HG03521 (cell line): ENCODE results near the gene ARL4A.
"Not testable (repeated sequence)": the region's sequence is repeated elsewhere in the genome, so short reads cannot be mapped to it uniquely, and the experiment has no call there.

ENCODE experiments used
- ATAC-seq: cut with Tn5 transposase; IDR thresholded peaks from one replicate; pipeline ENCODE4 v1.9.1; 2021; ENCODE audit warnings: mild to moderate bottlenecking, moderate library complexity; ENCODE audit not compliant: unreplicated experiment

Gene ARL4A

DNA sequence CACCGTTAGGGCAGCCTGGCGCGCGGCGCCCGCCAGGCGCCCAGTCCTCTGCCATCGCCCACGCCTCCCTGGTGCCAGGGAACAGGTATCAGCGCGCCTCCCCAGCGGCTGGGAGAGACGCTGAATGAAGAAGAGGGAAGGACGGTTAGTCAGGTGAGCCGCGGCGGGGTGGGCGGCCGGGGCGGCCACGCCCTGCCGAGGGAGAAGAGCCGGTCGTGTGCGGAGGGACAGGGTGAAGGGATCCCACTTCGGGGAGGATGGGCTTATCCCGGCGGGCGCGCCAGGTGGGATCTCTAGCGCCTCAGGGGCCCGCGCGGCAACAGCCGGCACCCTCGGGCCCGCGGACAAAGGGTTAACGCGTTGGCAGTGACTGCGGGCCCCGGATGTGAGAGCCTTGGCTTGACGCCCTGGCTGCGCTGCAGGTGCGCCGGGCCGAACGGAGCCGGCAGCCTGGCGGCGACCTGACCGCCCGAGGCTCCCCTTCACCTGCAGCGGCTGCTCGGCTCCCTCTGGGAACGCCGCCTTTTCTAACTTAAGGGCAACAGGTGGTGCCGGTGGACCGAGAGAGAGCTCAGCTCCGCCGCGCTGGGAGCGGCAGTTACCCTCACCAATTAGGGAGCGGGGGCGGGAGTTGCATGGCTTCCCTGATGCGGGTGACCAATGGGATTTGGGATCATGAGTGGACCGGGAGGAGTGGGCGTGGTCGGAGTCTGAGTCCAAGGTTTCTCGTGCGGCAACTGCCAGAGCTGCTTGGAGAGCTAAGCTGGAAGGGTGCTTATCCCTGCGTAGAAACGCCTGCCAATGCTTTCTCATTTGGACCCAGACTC, at the start of gene ARL4A:
Gene ARL4A, plus strand, starts transcription at position 743 of the 827 bp plus-strand sequence. CDS start 622 bp downstream, outside the sequence.
- peak; percentile 64 for ATAC-seq

DNA sequence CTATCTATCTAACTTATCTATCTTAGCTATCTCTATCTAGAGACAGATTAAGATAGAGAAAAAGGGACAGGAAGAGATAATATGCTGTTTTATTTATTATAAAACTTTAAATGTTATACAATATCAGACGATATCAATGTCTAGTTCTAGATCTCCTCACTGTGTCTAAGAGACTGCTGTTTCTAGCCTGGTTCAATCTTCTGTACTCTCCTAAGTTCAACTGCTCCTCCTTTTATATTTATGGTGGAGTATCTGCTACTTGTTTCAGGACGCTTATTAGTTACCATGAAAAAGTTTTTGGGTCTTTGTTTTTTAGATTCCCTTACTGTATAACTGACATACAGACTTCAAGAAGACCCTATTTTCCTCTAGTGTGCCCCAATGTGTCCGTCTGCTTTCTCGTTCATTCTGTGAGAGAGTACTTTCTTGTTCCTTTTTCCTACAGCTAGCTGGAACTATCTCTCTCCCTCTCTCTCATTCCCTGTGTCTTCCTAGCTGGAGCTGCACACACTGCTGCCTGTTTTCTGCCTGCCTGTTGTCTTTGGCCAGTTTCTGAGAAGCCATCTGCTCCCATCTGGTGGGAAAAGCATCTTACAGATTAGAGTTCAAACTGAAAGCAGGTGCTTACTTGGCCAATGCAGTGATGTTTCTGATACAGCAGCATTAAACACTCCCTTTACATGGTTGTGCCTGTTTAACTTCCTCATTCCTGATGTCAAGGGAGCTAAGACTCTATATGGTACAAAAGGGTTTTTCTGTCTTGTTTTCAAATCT, 49.4 kb upstream of the ARL4A start:
- no peak for ATAC-seq

- no peak for ATAC-seq
These were observed 48.5 kb upstream of the ARL4A start for GRCh38 chr7:12638851-12639456.

- ATAC-seq, result no peak
These were observed 46.9 kb upstream of the ARL4A start for GRCh38 chr7:12640299-12641096.

DNA sequence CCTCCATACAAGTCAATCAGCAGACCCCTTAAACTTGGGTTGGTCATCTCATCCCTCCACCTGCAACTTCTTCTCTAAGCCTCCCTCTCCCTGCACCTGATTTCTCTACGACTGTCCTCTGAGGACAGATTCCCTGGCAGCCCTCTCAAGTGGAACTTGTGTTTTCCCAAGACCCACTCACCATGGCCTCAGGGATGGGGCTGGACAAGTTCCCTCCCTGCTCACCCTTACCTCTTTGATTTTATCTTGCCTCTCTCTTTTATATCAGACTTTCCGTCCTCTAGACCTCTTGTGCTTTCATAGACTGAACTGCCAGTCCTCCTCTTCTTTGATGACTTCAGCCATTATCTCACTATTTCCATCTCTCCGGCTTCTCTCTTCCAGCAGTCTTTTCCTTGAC, 46.2 kb upstream of the ARL4A start:
- ATAC-seq, result no peak

- no peak for ATAC-seq
These were observed 44.9 kb upstream of the ARL4A start for GRCh38 chr7:12642508-12642907.

DNA sequence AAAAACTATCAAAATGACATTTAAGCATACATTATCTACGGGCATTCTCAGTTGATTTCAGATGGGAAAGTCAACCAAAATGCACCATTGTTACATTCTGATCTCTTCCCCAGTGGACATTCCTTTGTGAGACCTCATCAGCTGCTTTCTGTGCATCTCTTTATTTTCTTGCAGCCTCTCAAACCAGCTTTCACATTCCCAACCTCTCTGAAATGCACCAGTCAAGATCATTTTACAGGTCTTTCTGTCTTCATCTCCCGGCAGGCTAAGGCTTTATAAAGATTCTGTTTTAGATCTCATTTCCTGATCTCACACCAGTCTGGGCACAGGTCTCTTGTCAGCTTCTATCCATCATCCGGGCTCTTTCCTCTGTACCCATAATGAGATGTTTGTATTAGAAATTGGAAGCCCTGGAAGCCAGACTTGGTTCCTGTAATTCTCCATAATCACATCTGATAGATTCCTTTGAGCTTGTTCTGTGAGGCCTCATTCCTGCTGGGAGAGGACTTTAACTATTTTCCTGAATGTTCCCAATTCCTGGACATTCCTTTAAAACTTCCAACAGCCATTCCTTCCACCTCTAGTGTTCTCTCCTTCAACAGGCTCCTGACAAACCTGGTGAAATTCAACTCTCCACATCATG, 44.3 kb upstream of the ARL4A start:
- no peak for ATAC-seq

GRCh38 chr7:12643644-12644043, 43.8 kb upstream of the ARL4A start:
- no peak for ATAC-seq

- ATAC-seq, result not testable (repeated sequence)
These were observed 42.2 kb upstream of the ARL4A start for GRCh38 chr7:12645212-12645611.

- no peak for ATAC-seq
These were observed 41.3 kb upstream of the ARL4A start for GRCh38 chr7:12646139-12646538.

DNA sequence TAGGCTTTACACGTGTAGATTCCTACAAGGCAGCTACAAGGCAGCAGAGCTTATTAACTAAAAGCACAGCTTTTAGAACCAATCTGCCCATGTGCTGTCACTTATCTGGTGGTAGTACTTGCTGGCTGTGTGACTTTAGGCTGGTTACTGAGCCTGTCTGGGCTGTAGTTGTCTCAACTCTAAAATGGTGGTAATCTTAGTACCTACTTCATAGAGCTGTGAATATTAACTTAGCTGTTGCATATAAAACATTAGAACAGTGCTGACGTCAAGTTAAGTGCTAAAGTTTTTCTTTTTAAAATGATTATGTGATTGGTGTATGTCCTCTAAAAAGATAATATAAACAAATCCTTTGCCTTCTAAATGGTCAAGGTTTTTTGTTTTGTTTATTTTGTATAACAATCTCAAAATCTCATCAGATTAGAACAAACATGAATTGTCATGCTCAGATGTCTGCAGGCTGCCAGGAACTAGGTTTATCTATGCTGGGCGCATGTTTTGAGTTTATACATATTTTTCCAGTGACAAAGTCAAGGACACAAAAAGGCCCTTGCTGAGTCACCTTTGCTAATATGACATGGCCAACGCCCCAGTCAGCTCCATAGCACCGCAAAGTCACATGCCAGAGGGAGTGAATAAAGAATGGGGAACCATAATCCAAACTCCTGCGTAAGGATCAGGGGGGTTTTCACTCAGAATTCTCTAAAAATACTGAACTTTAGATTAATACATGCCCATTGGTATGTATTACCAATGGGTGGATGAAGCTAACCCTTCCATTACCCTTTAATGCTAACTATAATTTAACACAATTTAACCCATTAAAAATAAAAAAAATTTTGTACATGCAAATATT, 39.8 kb upstream of the ARL4A start:
- ATAC-seq, result no peak

DNA sequence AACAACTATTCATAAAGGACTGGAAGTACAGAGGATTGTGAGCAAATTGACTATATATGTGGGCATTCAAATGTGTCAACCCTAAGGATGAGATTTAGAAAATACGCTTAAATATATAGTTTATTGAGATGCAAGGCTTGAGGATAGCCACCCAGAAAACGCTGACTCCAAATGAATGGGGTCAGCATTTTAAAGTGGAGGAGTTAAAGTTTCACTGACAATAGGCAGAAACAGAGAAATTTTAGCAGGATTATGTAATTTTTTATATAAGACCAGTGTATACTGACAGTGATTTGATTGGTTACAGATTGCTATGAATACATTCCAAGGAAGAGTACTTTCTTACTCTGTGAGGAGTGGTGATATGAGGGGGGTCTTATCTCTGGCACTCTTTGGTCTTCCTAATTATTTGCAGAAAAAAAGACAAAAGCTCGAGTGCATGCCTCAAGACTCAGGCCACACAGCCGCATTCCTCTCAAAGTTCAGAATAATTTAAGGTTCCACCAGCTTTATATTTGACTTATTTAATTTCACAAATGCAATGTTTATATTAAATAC, 38.6 kb upstream of the ARL4A start:
- ATAC-seq, result no peak

- ATAC-seq, result no peak
These were observed 38.1 kb upstream of the ARL4A start for GRCh38 chr7:12649348-12649747.

DNA sequence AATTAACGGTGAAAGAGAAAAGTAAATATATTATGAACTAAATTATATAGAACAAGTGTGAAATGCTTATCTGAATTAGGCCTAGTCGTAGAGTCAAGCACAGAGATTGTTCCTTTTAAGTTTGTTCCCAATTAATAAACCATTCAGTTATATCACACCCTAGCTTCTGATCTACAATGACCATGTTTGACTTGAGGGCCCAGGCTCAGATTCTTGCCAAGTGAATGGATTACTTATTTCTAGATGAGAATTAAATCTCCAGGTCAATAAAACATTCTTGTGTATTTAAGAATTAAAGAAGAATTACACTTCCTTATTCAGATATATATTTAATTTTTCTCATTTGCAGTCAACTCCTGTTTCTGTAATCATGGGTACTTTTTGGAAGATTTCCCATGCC, 37.4 kb upstream of the ARL4A start:
- no peak for ATAC-seq

DNA sequence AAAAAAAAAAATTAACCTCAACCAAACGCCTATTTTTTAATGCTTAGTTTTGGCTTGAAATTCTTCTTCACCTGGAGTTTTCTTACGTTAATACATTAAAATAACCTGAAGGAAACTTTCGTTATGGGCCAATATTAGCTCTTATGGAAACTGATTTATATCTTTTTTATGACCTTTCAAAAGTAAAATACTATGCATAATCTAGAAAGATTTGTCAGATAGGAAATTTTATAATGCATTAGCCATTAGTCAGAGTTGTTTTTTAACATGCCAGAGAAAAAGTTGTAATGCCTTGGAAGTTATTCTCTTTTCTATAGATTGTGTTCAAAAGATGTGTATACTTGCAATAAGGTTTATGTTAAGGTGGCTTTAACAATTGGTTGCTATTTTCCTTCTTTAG, 34.3 kb upstream of the ARL4A start:
- ATAC-seq, result no peak

DNA sequence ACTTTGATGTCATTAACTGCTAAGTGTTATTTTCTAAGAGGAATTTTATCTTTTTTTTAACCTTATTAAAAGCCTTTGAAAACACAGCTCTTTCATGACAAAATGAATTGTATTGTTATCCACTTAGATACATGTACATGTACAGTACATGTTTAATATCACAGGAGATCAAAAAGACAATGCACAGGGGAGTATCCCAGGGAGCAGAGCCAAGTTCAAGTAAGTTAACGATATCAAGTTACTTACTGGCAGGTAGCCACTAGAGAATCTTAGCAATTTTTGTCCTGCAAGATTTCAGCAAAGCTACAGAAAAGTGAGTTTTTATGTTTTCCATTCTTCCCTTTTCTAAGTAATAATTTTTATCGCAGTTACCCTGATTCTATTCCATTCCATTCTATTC, 33.9 kb upstream of the ARL4A start:
- no peak for ATAC-seq

DNA sequence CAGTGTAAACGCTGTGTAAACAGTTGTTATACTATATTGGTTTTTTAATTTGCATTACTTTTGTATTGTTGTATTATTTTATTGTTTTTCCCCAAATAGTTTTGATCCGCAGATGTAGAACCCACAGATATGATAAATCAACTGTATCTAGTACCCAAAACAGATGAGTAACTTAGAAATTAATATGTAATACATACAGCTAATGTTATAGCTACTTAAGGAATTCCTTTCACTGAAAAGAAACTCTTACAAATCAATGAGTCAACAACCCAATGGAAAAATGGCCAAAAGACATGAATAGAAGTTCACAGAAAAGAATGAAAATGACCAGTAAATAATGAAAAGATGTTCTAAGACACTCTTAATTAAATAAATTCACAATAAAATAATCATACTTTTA, 32.3 kb upstream of the ARL4A start:
- ATAC-seq, result no peak

DNA sequence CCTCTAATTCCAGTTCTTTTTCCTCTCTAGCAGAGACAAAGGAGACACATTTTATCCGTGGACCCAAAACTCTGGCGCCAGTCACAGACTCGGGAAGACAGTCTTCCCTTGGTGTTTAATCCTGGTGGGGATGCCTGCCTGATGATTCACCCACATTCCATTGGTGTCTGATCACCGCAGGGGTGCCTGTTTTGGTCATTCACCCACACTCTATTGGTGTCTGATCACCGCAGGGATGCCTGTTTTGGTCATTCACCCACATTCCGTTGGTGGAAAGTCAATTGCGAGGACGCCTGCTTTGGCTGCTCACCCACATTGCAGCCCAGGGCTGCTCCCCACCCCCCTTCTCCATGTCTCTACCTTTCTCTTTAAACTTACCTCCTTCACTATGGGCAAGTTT, 27.0 kb upstream of the ARL4A start:
- not testable (repeated sequence) for ATAC-seq

DNA sequence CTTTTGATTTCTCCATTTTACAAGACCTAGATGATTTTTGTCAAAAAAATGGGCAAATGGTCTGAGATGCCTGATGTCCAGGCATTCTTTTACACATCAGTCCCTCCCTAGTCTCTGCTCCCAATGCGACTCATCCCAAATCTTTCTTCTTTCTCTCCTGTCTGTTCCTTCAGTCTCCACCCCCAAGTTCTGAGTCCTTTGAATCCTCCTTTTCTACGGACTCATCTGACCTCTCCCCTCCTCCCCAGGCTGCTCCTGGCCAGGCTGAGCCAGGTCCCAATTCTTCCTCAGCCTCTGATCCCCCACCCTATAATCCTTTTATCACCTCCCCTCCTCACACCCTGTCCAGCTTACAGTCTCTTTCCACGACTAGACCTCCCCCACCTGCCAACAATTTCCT, 26.4 kb upstream of the ARL4A start:
- not testable (repeated sequence) for ATAC-seq
